Fibroblast of pulmonary artery (primary cell): Measurements from ENCODE around the gene ADAMTSL5.

Experiments used
- DNase-seq: peaks from one replicate; pipeline ENCODE4 v3.0.0-alpha.2; 2010; ENCODE audit warnings: low read depth
- H3K4me3 ChIP-seq: replicated peaks from 2 replicates; pipeline ENCODE4 v1.5.1; 2011; ENCODE audit warnings: low read depth, mild to moderate bottlenecking, control low read depth, low read length, moderate library complexity
- TF ChIP-seq, protein P1 (sequence below): IDR thresholded peaks from 2 replicates; pipeline ENCODE4 v1.5.1; 2011; ENCODE audit warnings: mild to moderate bottlenecking, control low read depth, low read length, inconsistent platforms; ENCODE audit errors: missing control alignments

The ADAMTSL5 gene

DNA sequence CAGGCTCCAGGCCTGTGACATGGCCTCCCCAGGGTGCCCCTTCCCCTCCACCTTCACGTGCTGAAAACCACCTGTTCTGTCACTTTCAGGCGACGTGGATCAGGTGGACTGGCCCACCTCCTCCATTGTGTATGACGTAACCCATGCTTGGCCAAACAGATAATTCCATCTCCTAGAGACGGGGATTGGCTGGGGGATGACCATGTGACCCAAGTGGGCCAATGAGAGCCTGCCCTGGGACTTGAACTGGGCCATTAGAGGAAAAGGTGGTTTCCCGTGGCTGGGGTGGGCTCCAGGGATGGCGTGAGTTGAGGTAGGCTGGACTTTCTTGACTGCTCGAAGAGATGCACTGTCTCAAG, 3.6 kb upstream of the ADAMTSL5 start:
- no peak overlapping the region for H3K4me3 ChIP-seq
- DNase-seq = no peak
- TF ChIP-seq, protein P1, sequence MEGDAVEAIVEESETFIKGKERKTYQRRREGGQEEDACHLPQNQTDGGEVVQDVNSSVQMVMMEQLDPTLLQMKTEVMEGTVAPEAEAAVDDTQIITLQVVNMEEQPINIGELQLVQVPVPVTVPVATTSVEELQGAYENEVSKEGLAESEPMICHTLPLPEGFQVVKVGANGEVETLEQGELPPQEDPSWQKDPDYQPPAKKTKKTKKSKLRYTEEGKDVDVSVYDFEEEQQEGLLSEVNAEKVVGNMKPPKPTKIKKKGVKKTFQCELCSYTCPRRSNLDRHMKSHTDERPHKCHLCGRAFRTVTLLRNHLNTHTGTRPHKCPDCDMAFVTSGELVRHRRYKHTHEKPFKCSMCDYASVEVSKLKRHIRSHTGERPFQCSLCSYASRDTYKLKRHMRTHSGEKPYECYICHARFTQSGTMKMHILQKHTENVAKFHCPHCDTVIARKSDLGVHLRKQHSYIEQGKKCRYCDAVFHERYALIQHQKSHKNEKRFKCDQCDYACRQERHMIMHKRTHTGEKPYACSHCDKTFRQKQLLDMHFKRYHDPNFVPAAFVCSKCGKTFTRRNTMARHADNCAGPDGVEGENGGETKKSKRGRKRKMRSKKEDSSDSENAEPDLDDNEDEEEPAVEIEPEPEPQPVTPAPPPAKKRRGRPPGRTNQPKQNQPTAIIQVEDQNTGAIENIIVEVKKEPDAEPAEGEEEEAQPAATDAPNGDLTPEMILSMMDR = no peak

DNA sequence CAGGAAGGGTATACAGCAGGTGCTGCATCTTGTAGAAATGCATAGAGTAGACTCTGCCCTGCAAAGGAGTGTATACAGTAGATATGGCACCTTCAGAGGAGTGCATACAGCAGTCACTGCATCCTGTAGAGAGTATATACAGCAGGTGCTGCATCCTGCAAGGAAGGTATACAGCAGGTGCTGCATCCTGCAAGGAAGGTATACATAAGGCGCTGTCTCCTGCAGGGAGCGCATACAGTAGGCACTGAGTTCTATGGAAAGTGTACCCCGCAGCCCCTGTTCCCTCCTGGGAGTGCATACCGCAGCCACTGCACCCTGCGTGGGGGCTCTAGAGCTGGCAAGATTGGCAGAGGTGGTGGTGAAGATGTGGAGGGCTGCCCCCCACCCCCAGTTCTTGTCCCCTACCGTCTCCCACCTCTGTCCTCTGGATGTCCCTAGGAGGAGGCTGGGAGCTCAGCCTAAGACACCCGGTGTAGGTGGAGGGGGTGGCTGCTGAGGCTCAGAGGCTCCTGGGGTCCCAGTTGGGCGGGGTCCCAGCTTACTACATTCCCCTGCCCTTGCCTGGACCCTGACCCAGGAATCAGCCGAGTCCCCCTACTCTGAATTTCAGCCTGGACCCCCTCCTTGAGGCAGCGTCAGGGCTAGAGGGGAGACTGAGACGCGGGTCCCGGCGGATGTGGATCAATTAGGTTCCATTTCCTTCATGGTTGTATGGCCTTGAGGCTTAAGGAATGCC, 2.3 kb upstream of the ADAMTSL5 start:
- no peak overlapping the region for H3K4me3 ChIP-seq
- no peak for DNase-seq
- TF ChIP-seq, protein P1 = no peak

DNA sequence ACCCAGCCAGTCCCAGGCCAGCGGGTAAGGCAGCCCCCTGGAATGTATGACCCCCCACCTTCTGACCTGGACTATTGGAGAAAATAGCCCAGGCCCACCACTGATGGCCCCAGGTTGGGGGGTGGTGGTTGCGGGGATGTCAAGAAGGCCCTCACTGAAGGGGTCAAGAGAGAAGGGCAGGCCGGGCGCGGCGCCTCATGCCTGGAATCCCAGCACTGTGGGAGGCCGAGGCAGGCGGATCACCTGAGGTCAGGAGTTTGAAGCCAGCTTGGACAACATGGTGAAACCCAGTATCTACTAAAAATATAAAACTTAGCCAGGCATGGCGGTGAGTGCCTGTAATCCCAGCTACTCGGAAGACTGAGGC, 1.5 kb upstream of the ADAMTSL5 start:
- no peak for DNase-seq
- TF ChIP-seq, protein P1 = no peak
- no peak overlapping the region for H3K4me3 ChIP-seq

DNA sequence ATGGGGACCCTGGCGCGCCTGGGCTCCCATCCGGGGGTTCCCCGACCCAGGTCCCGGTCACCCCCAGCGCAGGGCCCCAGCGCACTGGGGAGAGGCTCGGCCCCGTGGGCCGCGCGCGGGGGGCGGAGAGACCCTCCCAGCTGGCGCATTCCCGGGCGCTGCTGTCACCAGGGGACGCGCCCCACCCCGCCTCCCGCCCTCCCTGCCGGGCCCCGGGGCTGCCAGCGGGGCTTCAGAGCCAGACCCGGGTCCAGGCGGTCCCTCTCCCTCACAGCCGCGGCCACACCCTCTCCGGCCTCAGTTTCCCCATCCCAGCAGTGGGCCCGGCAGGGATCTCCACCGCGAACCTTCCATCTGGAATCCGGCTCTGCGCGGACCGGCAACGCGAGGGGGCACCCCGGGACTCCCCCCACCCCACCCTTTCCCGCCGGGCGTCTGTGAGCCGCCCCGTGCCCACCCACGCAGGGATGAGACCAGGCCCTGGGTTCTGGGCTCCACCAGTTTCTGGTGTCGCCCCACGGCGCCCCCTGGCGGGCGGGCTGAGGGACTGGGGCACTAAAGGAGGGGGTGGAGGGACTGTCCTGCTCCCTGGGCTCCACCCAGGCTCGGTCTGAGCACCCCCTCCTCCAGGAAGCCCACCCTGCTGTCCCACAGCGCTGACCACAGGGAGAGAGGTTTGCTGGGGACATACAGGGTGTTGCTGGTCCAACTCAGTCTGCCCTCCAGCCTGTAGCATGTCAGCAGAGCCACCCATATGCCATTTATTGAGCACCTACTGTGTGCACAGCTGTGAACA, 878 bp upstream of the ADAMTSL5 start:
- H3K4me3 ChIP-seq = peak overlapping the region; percentile 58
- DNase-seq = peak; percentile 64
- TF ChIP-seq, protein P1 = peak; percentile 58

DNA sequence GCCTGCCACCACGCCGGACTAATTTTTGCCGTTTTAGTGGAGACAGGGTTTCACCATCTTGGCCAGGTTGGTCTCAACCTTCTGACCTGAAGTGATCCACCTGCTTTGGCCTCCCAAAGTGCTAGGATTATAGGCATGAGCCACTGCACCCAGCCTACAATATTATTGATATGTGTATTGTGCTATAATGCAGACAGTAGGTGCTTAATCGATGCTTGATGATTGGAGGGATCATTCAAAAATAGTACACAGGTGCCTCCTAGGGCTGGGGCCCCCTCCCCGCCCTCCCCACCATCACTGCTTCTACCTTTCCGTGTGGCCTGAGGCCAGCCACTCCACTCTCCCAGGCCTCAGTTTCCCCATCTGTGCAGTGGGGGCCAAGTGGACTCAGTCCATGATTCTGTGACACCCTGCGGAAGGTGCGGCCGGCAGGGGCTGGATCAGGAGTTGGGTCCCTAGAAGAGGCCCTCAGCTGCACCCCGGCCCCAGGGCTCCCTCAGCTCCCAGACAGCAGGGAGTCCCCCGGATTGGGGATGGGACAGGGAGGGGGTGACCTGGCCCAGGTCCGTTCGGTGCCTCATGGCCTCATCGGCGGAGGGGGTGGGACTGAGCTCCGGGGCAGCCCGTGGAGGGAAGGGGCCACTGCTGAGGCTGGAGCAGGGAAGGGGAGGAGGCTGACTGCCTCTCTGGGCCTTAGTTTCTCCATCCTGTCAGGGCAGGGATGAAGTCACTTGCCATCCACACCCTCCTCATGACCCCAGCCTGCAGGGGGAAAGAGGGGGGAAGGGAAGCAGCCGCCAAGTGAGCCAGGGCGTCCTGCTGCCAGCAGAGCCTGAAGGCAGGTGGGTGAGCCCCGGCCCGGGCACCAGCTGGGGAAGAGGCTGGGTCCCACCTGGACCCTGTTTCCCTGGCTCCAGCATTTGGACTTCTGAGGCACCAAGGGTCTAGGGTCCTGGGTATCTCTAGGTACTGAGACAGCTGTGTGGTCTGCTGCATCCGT, 1.2 kb downstream of the ADAMTSL5 start:
- H3K4me3 ChIP-seq = no peak overlapping the region
- TF ChIP-seq, protein P1 = no peak
- DNase-seq = no peak

DNA sequence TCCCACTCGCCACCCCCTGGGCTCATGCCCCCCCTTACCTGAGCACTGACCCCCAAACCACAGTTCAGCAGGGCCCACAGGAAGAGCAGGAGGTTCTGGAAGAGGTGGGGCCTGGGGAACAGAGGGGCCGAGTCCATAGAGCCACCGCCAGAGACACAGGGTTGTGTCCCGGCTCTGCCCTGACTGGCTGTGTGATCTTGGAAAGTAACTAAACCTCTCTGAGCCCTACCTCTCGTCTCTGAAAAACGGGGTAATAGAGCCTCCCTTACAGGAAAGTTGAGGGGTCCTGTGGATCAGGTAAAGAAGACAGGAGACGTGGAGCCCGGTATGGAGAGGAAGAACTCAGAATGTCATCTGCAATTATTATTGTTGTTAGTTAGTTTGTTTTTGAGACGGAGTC, 2.0 kb downstream of the ADAMTSL5 start:
- TF ChIP-seq, protein P1 = no peak
- no peak overlapping the region for H3K4me3 ChIP-seq
- DNase-seq = no peak
